ENCODE results near the gene METTL21C.

METTL21C gene

DNA sequence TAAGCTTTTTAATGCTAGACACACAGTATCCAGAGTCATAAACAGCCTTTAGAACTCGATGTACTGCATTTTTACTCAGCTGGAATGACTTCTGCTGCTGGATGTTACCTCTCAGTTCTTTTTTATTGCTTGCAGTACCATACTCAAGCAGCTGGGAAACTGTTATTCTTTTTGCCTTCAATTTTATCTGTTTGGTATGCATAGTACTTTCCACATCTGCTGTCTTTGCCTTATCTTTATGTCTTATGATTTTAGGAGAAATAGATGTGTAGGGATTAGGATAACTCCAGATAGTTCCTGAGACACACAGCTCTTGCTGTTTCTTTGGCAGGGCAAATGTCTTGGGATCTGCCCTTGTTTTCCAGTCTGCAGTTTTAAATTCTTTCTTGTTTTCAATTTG, 47.3 kb upstream of the METTL21C start:
- TF ChIP-seq TOX (CRISPR knock-in tag; IDR thresholded peaks at IDR 0.05; ENCODE audit: borderline replicate concordance) (no peak), ESRRG (CRISPR knock-in tag; IDR thresholded peaks at IDR 0.05) (no peak), RARB (CRISPR knock-in tag; IDR thresholded peaks at IDR 0.05) (no peak), CSDC2 (CRISPR knock-in tag; IDR thresholded peaks at IDR 0.05) (no peak), SNAI2 (CRISPR knock-in tag; IDR thresholded peaks at IDR 0.05) (no peak), TCF4 (CRISPR knock-in tag; IDR thresholded peaks at IDR 0.05; ENCODE audit: borderline replicate concordance) (no peak), ZNF565 (CRISPR knock-in tag; conservative IDR thresholded peaks at IDR 0.05; ENCODE audit: low read depth) (no peak), PPARA (CRISPR knock-in tag; IDR thresholded peaks at IDR 0.05; ENCODE audit: borderline replicate concordance) (no peak), ZNF8 (CRISPR knock-in tag; IDR thresholded peaks at IDR 0.05) (no peak), BACH2 (CRISPR knock-in tag; IDR thresholded peaks at IDR 0.05; ENCODE audit: borderline replicate concordance) (no peak), OSR1 (CRISPR knock-in tag; IDR thresholded peaks at IDR 0.05) (no peak), ZFP3 (CRISPR knock-in tag; IDR thresholded peaks at IDR 0.05) (no peak)
- TF ChIP-seq, protein P1, sequence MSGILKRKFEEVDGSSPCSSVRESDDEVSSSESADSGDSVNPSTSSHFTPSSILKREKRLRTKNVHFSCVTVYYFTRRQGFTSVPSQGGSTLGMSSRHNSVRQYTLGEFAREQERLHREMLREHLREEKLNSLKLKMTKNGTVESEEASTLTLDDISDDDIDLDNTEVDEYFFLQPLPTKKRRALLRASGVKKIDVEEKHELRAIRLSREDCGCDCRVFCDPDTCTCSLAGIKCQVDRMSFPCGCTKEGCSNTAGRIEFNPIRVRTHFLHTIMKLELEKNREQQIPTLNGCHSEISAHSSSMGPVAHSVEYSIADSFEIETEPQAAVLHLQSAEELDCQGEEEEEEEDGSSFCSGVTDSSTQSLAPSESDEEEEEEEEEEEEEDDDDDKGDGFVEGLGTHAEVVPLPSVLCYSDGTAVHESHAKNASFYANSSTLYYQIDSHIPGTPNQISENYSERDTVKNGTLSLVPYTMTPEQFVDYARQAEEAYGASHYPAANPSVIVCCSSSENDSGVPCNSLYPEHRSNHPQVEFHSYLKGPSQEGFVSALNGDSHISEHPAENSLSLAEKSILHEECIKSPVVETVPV (CRISPR knock-in tag; IDR thresholded peaks at IDR 0.05) = no peak
- TF ChIP-seq, protein P2, sequence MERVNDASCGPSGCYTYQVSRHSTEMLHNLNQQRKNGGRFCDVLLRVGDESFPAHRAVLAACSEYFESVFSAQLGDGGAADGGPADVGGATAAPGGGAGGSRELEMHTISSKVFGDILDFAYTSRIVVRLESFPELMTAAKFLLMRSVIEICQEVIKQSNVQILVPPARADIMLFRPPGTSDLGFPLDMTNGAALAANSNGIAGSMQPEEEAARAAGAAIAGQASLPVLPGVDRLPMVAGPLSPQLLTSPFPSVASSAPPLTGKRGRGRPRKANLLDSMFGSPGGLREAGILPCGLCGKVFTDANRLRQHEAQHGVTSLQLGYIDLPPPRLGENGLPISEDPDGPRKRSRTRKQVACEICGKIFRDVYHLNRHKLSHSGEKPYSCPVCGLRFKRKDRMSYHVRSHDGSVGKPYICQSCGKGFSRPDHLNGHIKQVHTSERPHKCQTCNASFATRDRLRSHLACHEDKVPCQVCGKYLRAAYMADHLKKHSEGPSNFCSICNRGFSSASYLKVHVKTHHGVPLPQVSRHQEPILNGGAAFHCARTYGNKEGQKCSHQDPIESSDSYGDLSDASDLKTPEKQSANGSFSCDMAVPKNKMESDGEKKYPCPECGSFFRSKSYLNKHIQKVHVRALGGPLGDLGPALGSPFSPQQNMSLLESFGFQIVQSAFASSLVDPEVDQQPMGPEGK (CRISPR knock-in tag; IDR thresholded peaks at IDR 0.05; ENCODE audit: borderline replicate concordance) = no peak
- TF ChIP-seq, protein P3, sequence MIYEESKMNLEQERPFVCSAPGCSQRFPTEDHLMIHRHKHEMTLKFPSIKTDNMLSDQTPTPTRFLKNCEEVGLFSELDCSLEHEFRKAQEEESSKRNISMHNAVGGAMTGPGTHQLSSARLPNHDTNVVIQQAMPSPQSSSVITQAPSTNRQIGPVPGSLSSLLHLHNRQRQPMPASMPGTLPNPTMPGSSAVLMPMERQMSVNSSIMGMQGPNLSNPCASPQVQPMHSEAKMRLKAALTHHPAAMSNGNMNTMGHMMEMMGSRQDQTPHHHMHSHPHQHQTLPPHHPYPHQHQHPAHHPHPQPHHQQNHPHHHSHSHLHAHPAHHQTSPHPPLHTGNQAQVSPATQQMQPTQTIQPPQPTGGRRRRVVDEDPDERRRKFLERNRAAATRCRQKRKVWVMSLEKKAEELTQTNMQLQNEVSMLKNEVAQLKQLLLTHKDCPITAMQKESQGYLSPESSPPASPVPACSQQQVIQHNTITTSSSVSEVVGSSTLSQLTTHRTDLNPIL (CRISPR knock-in tag; IDR thresholded peaks at IDR 0.05; ENCODE audit: low read depth) = no peak
- TF ChIP-seq, protein P4, sequence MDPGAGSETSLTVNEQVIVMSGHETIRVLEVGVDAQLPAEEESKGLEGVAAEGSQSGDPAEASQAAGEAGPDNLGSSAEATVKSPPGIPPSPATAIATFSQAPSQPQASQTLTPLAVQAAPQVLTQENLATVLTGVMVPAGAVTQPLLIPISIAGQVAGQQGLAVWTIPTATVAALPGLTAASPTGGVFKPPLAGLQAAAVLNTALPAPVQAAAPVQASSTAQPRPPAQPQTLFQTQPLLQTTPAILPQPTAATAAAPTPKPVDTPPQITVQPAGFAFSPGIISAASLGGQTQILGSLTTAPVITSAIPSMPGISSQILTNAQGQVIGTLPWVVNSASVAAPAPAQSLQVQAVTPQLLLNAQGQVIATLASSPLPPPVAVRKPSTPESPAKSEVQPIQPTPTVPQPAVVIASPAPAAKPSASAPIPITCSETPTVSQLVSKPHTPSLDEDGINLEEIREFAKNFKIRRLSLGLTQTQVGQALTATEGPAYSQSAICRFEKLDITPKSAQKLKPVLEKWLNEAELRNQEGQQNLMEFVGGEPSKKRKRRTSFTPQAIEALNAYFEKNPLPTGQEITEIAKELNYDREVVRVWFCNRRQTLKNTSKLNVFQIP (CRISPR knock-in tag; IDR thresholded peaks at IDR 0.05; ENCODE audit: borderline replicate concordance, low read depth) = no peak
- ATAC-seq = no peak

DNA sequence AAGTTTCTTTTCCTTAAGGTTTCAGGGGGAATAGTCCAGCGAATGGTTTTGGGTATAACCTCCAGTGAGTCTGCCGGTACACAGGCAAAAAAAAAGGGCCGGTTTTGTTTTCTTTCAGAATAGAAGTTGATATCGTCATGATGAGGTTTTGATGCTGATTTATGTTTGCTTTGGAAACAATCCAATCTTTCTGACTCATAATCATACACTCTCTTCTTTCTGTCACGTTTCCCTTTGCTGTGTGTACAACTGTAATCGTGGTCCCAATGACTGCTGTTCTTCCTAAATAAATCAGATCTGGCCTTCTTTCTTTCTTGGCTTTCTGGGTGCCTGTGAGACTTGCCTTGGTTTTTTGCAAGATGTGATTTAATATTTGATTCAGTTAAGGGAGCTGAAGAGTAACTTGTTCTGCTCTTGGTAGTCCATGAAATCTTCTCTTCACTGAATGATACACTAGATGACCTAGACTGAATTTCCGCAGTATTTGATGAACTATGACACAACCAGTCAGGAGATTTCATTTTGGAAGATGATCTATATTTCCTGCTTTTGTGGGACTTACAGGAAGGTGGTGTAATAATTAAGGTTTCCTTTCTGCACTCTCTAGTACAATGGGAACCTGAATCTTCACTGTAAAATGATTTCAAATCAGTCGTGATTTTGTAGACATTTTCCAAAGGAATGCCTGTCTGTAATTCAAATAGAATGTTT, 34.9 kb upstream of the METTL21C start:
- TF ChIP-seq ISL1 (CRISPR knock-in tag; IDR thresholded peaks at IDR 0.05) = peak; percentile 32; the same call in 1 of the 2 replicates
- TF ChIP-seq, protein P5, sequence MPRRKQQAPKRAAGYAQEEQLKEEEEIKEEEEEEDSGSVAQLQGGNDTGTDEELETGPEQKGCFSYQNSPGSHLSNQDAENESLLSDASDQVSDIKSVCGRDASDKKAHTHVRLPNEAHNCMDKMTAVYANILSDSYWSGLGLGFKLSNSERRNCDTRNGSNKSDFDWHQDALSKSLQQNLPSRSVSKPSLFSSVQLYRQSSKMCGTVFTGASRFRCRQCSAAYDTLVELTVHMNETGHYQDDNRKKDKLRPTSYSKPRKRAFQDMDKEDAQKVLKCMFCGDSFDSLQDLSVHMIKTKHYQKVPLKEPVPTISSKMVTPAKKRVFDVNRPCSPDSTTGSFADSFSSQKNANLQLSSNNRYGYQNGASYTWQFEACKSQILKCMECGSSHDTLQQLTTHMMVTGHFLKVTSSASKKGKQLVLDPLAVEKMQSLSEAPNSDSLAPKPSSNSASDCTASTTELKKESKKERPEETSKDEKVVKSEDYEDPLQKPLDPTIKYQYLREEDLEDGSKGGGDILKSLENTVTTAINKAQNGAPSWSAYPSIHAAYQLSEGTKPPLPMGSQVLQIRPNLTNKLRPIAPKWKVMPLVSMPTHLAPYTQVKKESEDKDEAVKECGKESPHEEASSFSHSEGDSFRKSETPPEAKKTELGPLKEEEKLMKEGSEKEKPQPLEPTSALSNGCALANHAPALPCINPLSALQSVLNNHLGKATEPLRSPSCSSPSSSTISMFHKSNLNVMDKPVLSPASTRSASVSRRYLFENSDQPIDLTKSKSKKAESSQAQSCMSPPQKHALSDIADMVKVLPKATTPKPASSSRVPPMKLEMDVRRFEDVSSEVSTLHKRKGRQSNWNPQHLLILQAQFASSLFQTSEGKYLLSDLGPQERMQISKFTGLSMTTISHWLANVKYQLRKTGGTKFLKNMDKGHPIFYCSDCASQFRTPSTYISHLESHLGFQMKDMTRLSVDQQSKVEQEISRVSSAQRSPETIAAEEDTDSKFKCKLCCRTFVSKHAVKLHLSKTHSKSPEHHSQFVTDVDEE (CRISPR knock-in tag; IDR thresholded peaks at IDR 0.05) = no peak
- ATAC-seq = peak; percentile 69

- TF ChIP-seq, protein P2 (CRISPR knock-in tag; IDR thresholded peaks at IDR 0.05; ENCODE audit: borderline replicate concordance) = no peak
- no peak for TF ChIP-seq TCF4 (CRISPR knock-in tag; IDR thresholded peaks at IDR 0.05; ENCODE audit: borderline replicate concordance)
- no peak for TF ChIP-seq ESRRG (CRISPR knock-in tag; IDR thresholded peaks at IDR 0.05)
- no peak for TF ChIP-seq ZNF8 (CRISPR knock-in tag; IDR thresholded peaks at IDR 0.05)
- no peak for TF ChIP-seq PPARA (CRISPR knock-in tag; IDR thresholded peaks at IDR 0.05; ENCODE audit: borderline replicate concordance)
- no peak for TF ChIP-seq TOX (CRISPR knock-in tag; IDR thresholded peaks at IDR 0.05; ENCODE audit: borderline replicate concordance)
- TF ChIP-seq, protein P4 (CRISPR knock-in tag; IDR thresholded peaks at IDR 0.05; ENCODE audit: borderline replicate concordance, low read depth) = no peak
- no peak for TF ChIP-seq GLIS3 (CRISPR knock-in tag; IDR thresholded peaks at IDR 0.05)
- no peak for TF ChIP-seq OSR1 (CRISPR knock-in tag; IDR thresholded peaks at IDR 0.05)
- no peak for TF ChIP-seq ZC3H10 (CRISPR knock-in tag; IDR thresholded peaks at IDR 0.05)
- no peak for TF ChIP-seq ZNF70 (CRISPR knock-in tag; IDR thresholded peaks at IDR 0.05)
- ATAC-seq = peak; percentile 57; the same call in 2 of the 3 replicates
Measured at GRCh38 chr13:102726430-102726829, 31.6 kb upstream of the METTL21C start.

Data from SK-N-SH treated with all-trans-retinoic acid at 6 μM for 48 hours (cell line).